Dendritic cell treated with granulocyte-macrophage colony-stimulating factor and Interleukin-4, amounts not matched to agents 40 ng/mL and 50 ng/mL, for 4 days (primary cell): ENCODE results near the gene ARID3B.

Source experiments
- H3K27ac Mint-ChIP-seq: one replicate; pipeline ENCODE4 v1.8.0; 2022; ENCODE audit warnings: mild to moderate bottlenecking, mixed read lengths
- H3K27me3 Mint-ChIP-seq: one replicate; pipeline ENCODE4 v1.8.0; 2022; ENCODE audit warnings: mild to moderate bottlenecking, mixed read lengths
- H3K36me3 Mint-ChIP-seq: one replicate; pipeline ENCODE4 v1.8.0; 2022; ENCODE audit warnings: low read depth, mixed read lengths
- H3K4me1 Mint-ChIP-seq: one replicate; pipeline ENCODE4 v1.8.0; 2022; ENCODE audit warnings: low read depth, mixed read lengths
- H3K4me3 Mint-ChIP-seq: one replicate; pipeline ENCODE4 v1.8.0; 2022; ENCODE audit warnings: mild to moderate bottlenecking, moderate library complexity, mixed read lengths
- H3K9me3 Mint-ChIP-seq: one replicate; pipeline ENCODE4 v1.8.0; 2022; ENCODE audit warnings: mixed read lengths
- intact Hi-C: fragments of 100-400 bp; cut with micrococcal nuclease; formaldehyde crosslinking; loops from one replicate; pipeline ENCODE4 v1.15.0; 2022

ARID3B gene

DNA sequence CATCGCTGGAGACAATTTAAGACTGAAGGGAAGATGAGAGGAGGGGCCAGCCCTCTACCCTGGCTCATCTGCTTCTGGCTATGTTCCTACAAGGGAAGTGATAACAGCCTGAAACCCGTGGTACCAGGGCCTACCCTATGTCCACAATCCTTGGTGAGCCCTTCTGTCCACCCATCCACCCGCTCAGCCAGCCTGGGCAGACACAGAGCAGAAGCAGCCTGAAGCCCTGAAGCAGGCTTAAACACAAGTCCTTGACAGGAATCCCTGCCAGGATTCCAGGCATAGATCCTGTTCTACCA is 90.0 kb downstream of the ARID3B start:
- Mint-ChIP-seq H3K27ac (no peak overlapping the region), H3K4me1 (peaks cover 31% of the 10 kb centered on the region), H3K4me3 (no peak overlapping the region), H3K36me3 (peaks cover 97% of the 10 kb centered on the region), H3K27me3 (no peaks in the 10 kb centered on the region), H3K9me3 (no peaks in the 10 kb centered on the region)
- intact Hi-C loops, result loop anchor here (5.0 kb wide), 1 partner anchor 259 kb away; no protein-coding TSS in a partner anchor

DNA sequence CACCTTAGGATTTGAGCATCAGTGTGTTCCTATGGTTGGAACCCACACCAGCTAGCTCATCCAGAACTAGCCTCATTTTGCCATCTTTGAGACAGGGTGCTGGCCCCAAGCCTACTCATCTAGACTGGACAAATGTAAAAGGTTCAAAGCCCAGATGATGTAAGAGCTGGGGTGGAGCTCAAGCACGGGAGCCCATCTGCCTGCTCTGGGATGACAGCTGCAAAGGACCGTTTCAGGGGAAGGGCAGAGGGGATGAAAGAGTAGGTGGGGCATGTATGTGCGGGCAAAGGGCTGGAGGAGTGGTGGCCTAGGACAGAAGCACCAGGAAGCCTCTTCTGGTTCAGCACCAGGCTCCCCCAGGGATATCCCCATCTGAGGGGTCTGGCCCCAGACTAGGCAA is 90.4 kb downstream of the ARID3B start:
- Mint-ChIP-seq H3K36me3 (peaks cover 97% of the 10 kb centered on the region), H3K9me3 (no peaks in the 10 kb centered on the region), H3K4me3 (no peak overlapping the region), H3K4me1 (peaks cover 30% of the 10 kb centered on the region), H3K27me3 (no peaks in the 10 kb centered on the region), H3K27ac (no peak overlapping the region)
- intact Hi-C loops, result loop anchor here (5.0 kb wide), 1 partner anchor 259 kb away; no protein-coding TSS in a partner anchor

DNA sequence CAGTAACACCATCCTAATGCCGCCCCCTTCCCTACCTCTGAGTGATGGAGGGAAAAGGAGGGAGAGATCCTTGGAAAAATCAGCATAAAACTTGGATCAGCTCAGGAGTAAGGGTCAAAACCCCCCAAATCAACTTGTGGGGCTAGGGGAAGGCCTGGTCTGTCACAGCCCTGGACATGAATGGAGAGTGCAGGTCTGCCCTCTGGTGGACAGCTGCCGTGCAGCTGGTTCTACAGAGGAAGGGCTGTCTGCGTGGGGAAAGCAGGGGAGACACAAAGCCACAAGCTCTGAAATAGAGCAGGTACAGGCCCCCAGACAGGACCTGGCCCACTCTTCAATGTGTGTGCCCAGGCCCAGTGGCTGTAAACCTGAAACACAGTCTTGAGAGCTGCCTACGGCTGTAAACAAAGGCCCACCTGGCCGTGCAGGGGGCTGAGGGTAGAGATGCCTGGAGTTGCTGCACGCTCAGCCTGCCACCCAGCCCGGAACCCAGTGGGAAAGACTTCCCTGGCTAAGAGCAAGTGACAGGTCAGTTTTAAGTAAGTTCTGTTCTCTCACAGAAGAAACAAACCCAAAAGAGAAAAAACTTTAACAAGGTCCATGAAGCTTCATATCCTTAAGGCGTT is 91.0 kb downstream of the ARID3B start:
- no peak overlapping the region for H3K4me3 Mint-ChIP-seq
- intact Hi-C loops, result loop anchor here (5.0 kb wide), 1 partner anchor 260 kb away; no protein-coding TSS in a partner anchor

DNA sequence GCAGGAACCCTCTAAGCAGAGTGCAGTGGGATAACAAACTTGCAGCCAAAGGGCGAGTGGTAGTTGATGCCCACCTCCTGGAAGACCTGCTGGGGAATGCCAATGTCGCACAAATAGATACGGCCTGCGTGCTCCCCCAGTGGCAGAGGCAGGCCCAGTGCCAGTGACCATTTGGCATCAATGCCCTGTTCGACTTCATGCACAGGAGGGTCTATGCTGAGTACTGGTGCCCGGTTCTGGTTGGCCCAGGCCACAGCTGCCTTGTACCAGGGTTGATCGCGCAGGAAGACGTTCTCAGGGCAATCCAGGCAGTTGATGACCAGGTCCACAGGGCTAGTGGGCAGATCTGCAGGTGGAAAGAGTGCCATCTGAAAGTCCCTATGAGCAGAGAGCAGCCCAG is 91.6 kb downstream of the ARID3B start:
- Mint-ChIP-seq H3K4me3 (no peak overlapping the region), H3K36me3 (peaks cover 97% of the 10 kb centered on the region), H3K4me1 (peaks cover 22% of the 10 kb centered on the region), H3K27ac (no peak overlapping the region), H3K27me3 (no peaks in the 10 kb centered on the region), H3K9me3 (no peaks in the 10 kb centered on the region)
- intact Hi-C loops, result loop anchor here (5.0 kb wide), 1 partner anchor 260 kb away; no protein-coding TSS in a partner anchor

More for the DNA sequence above, 91.0 kb downstream of the ARID3B start:
- Mint-ChIP-seq H3K27ac (no peak overlapping the region), H3K9me3 (no peaks in the 10 kb centered on the region), H3K36me3 (peaks cover 97% of the 10 kb centered on the region), H3K4me1 (peaks cover 28% of the 10 kb centered on the region), H3K27me3 (no peaks in the 10 kb centered on the region)

DNA sequence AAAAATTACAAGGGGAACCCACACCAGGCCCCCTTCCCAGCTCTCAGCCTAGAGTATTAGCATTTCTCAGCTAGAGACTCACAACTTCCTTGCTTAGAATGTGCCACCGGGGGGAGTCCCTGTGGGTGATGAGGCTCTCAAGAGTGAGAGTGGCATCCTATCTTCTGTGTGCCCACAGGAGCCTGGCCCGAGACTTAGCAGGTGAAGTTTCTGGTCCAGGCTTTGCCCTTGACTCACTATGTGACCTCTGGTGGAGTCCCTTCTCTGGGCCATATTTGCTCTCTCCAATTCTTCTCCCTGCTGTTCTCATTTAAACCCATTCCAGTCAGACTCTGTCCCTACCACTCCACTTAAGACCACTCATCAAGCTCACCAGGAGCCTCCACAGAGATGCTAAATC is 92.8 kb downstream of the ARID3B start:
- intact Hi-C loops, result loop anchor here (5.0 kb wide), 1 partner anchor 261 kb away; no protein-coding TSS in a partner anchor
- peaks cover 97% of the 10 kb centered on the region for H3K36me3 Mint-ChIP-seq
- no peaks in the 10 kb centered on the region for H3K27me3 Mint-ChIP-seq
- H3K27ac Mint-ChIP-seq, result no peak overlapping the region
- peaks cover 10% of the 10 kb centered on the region for H3K4me1 Mint-ChIP-seq
- no peaks in the 10 kb centered on the region for H3K9me3 Mint-ChIP-seq
- H3K4me3 Mint-ChIP-seq, result no peak overlapping the region

DNA sequence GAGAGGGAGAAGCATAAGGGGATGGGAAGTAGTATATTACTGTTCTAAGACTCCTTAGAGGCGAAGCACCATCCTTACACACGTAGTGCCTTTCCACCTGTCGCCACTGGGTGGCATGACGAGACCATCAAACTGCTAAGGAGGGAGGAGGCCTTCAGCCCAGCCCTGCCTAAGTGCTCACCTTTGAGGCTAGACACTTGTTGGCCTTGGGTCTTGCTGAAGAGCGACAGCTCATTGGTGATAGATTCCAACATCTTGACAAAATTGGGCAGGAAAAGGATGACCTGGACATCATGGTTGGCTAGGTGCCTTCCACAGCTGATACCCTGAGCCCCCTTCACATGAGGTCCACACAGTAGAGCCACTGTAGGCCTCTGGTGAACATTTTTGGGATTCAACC is 94.2 kb downstream of the ARID3B start:
- Mint-ChIP-seq H3K36me3 (peaks cover 97% of the 10 kb centered on the region), H3K27me3 (no peaks in the 10 kb centered on the region), H3K4me3 (no peak overlapping the region), H3K27ac (no peak overlapping the region), H3K9me3 (no peaks in the 10 kb centered on the region), H3K4me1 (peaks cover 6% of the 10 kb centered on the region)
- intact Hi-C loops, result loop anchor here (1.0 to 5.0 kb wide), 2 partner anchors 134 to 317 kb away; no protein-coding TSS in a partner anchor

DNA sequence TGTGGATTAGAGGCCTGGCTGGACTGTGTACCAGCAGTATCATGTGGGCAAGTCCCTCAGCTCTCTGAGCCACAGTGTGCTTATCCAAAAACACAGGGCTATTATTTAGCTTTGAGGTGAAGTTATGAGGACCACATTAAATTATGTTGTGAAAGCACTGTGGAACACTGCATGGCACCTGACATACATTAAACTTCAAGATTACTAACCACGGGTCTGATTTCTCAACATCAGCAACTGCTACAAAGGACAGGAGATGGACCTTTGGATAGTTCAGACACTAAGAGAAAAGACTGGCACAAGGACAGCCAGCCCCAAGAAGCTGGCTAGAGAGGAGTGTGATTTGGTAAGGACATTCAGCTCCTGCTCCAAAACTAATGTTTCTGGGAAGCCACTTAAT is 96.0 kb downstream of the ARID3B start:
- intact Hi-C loops, result loop anchor here (5.0 kb wide), 1 partner anchor 315 kb away; no protein-coding TSS in a partner anchor
- Mint-ChIP-seq H3K9me3 (no peaks in the 10 kb centered on the region), H3K4me1 (peaks cover 16% of the 10 kb centered on the region), H3K27ac (no peak overlapping the region), H3K4me3 (no peak overlapping the region), H3K27me3 (no peaks in the 10 kb centered on the region), H3K36me3 (peaks cover 95% of the 10 kb centered on the region)

DNA sequence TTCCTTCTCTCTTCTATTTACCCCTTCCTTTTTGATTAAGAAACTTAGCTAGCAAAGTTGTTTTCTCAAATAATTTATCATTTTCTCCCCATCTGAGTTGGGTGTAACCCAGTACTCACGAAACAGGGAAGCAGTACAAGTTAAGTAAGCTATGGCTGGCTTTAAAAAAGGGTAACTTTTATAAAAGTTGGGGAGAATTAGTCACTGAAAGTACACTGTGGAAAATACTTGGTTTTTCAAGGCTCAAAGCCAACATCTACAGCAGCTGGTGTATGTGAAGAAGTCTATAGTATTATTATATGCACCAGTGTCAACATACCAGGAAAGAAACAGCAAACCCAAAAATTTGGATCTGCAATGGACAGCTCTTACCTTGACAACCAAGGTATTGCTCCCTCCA is 100.1 kb downstream of the ARID3B start:
- no peaks in the 10 kb centered on the region for H3K27me3 Mint-ChIP-seq
- peaks cover 15% of the 10 kb centered on the region for H3K4me1 Mint-ChIP-seq
- H3K9me3 Mint-ChIP-seq, result no peaks in the 10 kb centered on the region
- H3K27ac Mint-ChIP-seq, result no peak overlapping the region
- H3K4me3 Mint-ChIP-seq, result no peak overlapping the region
- H3K36me3 Mint-ChIP-seq, result peaks cover 92% of the 10 kb centered on the region
- intact Hi-C loops, result no loop called here

DNA sequence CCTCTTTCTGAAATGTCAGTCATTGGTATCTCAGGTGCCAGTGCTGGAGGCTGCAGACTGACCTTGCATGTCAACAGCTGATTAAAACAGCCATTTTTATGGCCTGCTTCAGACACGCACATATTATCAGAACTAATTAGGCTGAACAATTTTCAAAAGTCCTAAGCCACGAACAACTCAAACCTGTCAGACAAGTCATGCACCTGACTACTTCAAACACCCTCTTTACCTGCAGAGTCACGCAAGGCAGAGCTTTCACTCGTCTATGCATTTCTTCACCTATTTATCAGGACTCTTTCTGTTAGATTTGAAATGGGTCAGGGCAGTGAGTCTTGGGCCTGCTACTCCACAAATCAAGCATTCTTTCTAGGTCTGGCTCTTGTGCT is 101.3 kb downstream of the ARID3B start:
- H3K27me3 Mint-ChIP-seq, result no peaks in the 10 kb centered on the region
- no peak overlapping the region for H3K27ac Mint-ChIP-seq
- intact Hi-C loops, result no loop called here
- no peaks in the 10 kb centered on the region for H3K9me3 Mint-ChIP-seq
- peaks cover 86% of the 10 kb centered on the region for H3K36me3 Mint-ChIP-seq
- H3K4me3 Mint-ChIP-seq, result no peak overlapping the region
- H3K4me1 Mint-ChIP-seq, result peaks cover 14% of the 10 kb centered on the region

DNA sequence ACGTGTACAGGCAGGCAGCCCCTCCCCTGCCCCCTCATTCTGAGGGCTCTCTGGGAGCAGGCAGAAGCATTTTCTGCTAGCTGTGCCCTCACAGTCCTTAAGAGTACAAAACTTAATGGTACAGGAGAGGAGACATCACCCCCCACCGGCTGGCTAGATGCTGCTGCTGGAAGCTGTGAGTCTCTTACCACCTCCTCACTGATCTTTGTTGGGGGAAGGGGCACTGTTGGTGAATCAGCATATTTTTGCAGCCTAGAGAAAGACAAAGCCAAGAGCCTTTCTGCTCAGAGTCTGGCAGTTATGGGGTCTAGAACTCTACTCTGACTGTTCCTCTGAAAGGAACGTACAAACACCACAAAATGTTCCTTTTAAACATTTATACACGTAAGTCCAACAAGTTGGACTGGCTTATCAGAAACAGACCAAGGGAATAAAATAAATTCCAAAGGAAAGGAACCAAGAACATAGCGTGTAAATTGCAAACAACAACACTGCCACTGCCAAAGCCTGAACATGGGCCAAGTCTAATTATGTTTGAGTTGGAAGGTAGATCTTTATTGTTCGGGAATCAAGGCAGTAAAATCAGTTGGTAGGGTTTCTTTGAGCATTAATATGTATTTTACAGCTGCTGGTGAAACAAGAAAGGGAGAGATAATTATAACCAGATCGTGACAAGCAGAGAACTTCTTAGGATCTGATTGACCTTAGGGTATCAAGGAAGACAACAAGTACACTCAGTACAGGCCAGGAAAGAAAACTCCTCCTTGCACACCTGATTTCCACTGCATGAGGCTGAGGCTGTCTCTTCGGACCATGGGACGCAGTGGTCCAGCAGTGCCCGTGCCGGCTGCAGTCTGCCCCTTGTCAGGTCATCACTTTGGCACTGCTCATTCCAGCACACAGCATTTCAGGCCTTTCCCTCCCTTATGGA is 102.0 kb downstream of the ARID3B start:
- intact Hi-C loops, result no loop called here
- Mint-ChIP-seq H3K27me3 (no peaks in the 10 kb centered on the region), H3K36me3 (peaks cover 80% of the 10 kb centered on the region), H3K4me3 (no peak overlapping the region), H3K9me3 (no peaks in the 10 kb centered on the region), H3K27ac (no peak overlapping the region), H3K4me1 (peaks cover 17% of the 10 kb centered on the region)

DNA sequence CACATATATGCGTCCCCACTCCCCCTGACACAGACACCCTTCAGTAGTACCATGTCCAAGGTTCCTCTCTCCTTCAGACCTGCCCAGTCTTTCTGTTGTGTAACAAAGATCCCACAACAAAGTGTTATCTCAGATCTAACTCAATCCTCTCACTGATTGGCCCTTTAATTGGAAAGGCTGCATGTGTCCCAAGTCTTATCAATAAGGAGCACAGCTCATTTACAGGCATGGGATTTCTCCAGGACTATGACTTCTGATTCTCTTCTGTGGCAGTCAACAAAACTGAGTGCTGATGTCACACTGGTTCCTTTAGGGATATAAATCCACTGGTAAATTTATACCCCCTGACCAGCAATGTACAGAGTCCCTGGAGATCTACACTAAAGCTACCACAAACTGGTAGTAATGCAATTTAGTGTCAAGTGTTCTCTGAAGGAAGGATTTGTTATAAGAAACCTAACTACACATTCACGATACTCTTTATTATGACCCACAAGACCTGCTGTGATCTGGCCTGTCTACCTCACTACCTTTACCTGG is 102.7 kb downstream of the ARID3B start:
- no peak overlapping the region for H3K27ac Mint-ChIP-seq
- peaks cover 72% of the 10 kb centered on the region for H3K36me3 Mint-ChIP-seq
- H3K4me3 Mint-ChIP-seq, result no peak overlapping the region
- no peaks in the 10 kb centered on the region for H3K27me3 Mint-ChIP-seq
- intact Hi-C loops, result no loop called here
- peaks cover 24% of the 10 kb centered on the region for H3K4me1 Mint-ChIP-seq
- H3K9me3 Mint-ChIP-seq, result no peaks in the 10 kb centered on the region

DNA sequence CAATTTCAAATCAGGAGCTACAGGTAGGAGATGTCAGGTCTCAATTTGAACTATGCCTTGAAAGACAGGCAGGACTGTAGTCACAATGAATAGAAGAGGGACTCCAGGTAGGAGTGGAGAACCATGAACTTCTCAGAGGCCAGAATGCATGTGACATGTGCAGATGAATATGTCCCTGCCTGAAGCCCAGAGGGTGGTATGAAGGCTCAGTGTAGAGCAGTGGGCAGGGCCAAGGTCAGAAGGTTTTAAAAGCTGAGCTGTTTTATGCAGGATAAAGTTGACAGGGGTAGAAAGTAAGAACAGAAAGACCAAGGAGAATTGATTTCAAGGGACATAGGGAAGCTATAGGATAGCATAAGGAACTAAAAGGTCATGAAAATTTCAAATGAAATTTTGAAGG is 105.5 kb downstream of the ARID3B start:
- intact Hi-C loops, result no loop called here
- peaks cover 17% of the 10 kb centered on the region for H3K4me1 Mint-ChIP-seq
- no peak overlapping the region for H3K4me3 Mint-ChIP-seq
- H3K9me3 Mint-ChIP-seq, result no peaks in the 10 kb centered on the region
- no peak overlapping the region for H3K27ac Mint-ChIP-seq
- peaks cover 47% of the 10 kb centered on the region for H3K36me3 Mint-ChIP-seq
- H3K27me3 Mint-ChIP-seq, result no peaks in the 10 kb centered on the region
